PC-9 (cell line): Measurements from ENCODE around the gene IKZF3. TPM values are rescaled to one million over a fixed set of nuclear protein-coding genes. Genes with fewer than 3 reads are reported as not detected.
A peak's percentile ranks its signal among the peaks of the same experiment; 100 is the strongest.

ENCODE experiments used
- BruUV-seq: library from RNA; stranded (reverse); fragments of 400-500 nt; replicated peaks from 2 replicates; lab custom pipeline; 2021; lab: Mats Ljungman, UMichigan
- CTCF ChIA-PET: fragments of 300-600 bp; sonication (Branson Sonifier 250); formaldehyde crosslinking; loops from one replicate; lab custom pipeline; 2022; ENCODE audit warnings: antibody characterized with exemption; lab: Charles Lee
- POLR2A ChIA-PET: fragments of 300-600 bp; sonication (Branson Sonifier 250); formaldehyde crosslinking; loops from one replicate; lab custom pipeline; 2022; ENCODE audit warnings: antibody characterized with exemption; ENCODE audit not compliant: unreplicated experiment; lab: Charles Lee
- DNase-seq, 2 experiments: peaks; one replicate each; pipeline versions ENCODE4 v3.0.0 to v3.0.0-alpha.2; 2015 to 2022; ENCODE audit warnings: mixed read lengths in 1 of 2
- H2AFZ ChIP-seq: fragments of 200-600 bp; sonication (generic); 2 replicates; pipeline ENCODE4 v1.8.1; 2017; ENCODE audit warnings: antibody characterized with exemption
- H3F3A ChIP-seq: fragments of 200-600 bp; sonication (generic); 2 replicates; pipeline ENCODE4 v1.8.1; 2017; ENCODE audit warnings: antibody characterized with exemption, mild to moderate bottlenecking, low read depth; ENCODE audit not compliant: insufficient read depth
- H3K27ac ChIP-seq: fragments of 200-600 bp; sonication (generic); 2 replicates; pipeline ENCODE4 v1.6.1; 2016; ENCODE audit warnings: mixed run types
- H3K27me3 ChIP-seq: fragments of 200-600 bp; sonication (generic); 2 replicates; pipeline ENCODE4 v1.6.1; 2016; ENCODE audit warnings: low read depth, mixed run types; ENCODE audit not compliant: insufficient read depth
- H3K36me3 ChIP-seq: fragments of 200-600 bp; sonication (generic); 2 replicates; pipeline ENCODE4 v1.6.1; 2016; ENCODE audit warnings: low read depth, mixed run types
- H3K4me1 ChIP-seq: fragments of 200-600 bp; sonication (generic); replicated peaks from 2 replicates; pipeline ENCODE4 v1.6.1; 2016; ENCODE audit warnings: mixed run types; ENCODE audit not compliant: insufficient read depth
- H3K4me2 ChIP-seq: fragments of 200-600 bp; sonication (generic); 2 replicates; pipeline ENCODE4 v1.6.1; 2017; ENCODE audit warnings: mixed run types
- H3K4me3 ChIP-seq: fragments of 200-600 bp; sonication (generic); 2 replicates; pipeline ENCODE4 v1.6.1; 2016; ENCODE audit warnings: mixed run types
- H3K79me2 ChIP-seq: fragments of 200-600 bp; sonication (generic); 2 replicates; pipeline ENCODE4 v1.6.1; 2017; ENCODE audit warnings: low read depth, mixed run types
- H3K9me2 ChIP-seq: fragments of 200-600 bp; sonication (generic); 2 replicates; pipeline ENCODE4 v1.8.1; 2017; ENCODE audit warnings: mild to moderate bottlenecking; ENCODE audit not compliant: insufficient read depth
- H3K9me3 ChIP-seq: fragments of 200-600 bp; sonication (generic); 2 replicates; pipeline ENCODE4 v1.8.1; 2016; ENCODE audit warnings: low read depth; ENCODE audit not compliant: insufficient read depth
- H4K20me1 ChIP-seq: fragments of 200-600 bp; sonication (generic); 2 replicates; pipeline ENCODE4 v1.8.1; 2017; ENCODE audit not compliant: insufficient read depth
- CTCF ChIP-seq: fragments of 200-600 bp; sonication (generic); conservative IDR thresholded peaks from 2 replicates; pipeline ENCODE4 v1.6.1; 2017; ENCODE audit warnings: mixed run types, antibody characterized with exemption, mild to moderate bottlenecking, moderate library complexity
- EZH2 ChIP-seq: fragments of 200-600 bp; sonication (generic); IDR thresholded peaks from 2 replicates; pipeline ENCODE4 v1.8.0; 2017; ENCODE audit warnings: antibody characterized with exemption, low read depth
- intact Hi-C: fragments of 100-400 bp; cut with micrococcal nuclease; formaldehyde crosslinking; loops from one replicate; pipeline ENCODE4 v1.10.0; 2022; ENCODE audit not compliant: unreplicated experiment
- total RNA-seq: library from RNA; stranded (reverse); gene quantifications from 2 replicates; pipeline ENCODE4 v1.2.3, GENCODE V29; 2021

Gene IKZF3
- total RNA-seq, 1 experiment from 2014 or later = 0.04 TPM

- intact Hi-C loops = loop anchor here (10.0 kb wide), 2 partner anchors 169 to 199 kb away; partner anchors contain the start of genes LRRC3C and ORMDL3
- Histone ChIP-seq H3K36me3 (no peaks in the 10 kb centered on the region), H3K27me3 (no peaks in the 10 kb centered on the region), H3K4me3 (no peak overlapping the region), H3K4me1 (peaks cover 33% of the 10 kb centered on the region), H3F3A (peaks cover 12% of the 10 kb centered on the region; the same call in 1 of the 2 replicates), H3K79me2 (no peaks in the 10 kb centered on the region), H3K27ac (no peak overlapping the region), H4K20me1 (no peaks in the 10 kb centered on the region), H3K9me2 (no peaks in the 10 kb centered on the region), H2AFZ (no peak overlapping the region), H3K9me3 (no peaks in the 10 kb centered on the region), H3K4me2 (no peak overlapping the region)
- DNase-seq = no peak
- ChIA-PET POLR2A (interaction anchor here (0.6 kb wide), 2 partner anchors 11 to 27 kb away, joined by 3 to 4 read pairs; no protein-coding TSS in a partner anchor), CTCF (interaction anchor here (0.7 kb wide), 1 partner anchor 134 kb away, joined by 3 read pairs; no protein-coding TSS in a partner anchor)
- no TSS peak for BruUV-seq
- TF ChIP-seq EZH2 (no peak), CTCF (no peak)
These were observed 108.3 kb downstream of the IKZF3 start for GRCh38 chr17:39755554-39756379.

DNA sequence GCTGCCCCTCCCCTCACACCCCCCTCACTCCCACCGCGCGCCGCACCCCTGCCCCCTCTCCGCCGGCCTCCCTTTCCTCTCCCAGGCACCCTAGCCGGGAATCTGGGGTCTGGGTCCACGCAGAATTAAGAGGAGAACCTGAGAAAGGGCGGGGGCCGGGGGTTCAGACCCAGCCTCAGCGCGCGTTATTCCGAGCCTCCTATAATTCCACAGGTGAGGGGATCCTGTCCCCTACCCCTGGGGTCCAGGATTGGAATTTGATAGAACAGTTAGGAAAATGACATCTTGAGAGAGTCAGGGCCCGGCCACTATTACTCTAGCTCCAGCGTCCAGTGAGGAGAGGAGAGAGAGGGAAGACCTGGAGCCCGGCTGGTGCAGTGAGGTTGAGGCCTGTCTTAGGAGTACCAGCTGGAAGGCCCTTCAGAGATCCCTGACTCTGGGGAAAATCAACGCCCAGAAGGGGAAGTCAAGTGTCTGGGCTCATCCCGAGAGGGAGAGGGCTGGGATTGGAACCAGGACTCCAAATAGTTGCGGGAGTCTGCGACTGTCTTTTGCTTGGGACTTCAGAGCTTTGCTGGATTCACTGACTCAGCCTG lies 109.1 kb downstream of the IKZF3 start:
- no peaks in the 10 kb centered on the region for H3K36me3 ChIP-seq
- DNase-seq = no peak
- POLR2A ChIA-PET = no interaction called here
- H3K4me1 ChIP-seq = peaks cover 40% of the 10 kb centered on the region
- H3F3A ChIP-seq = peaks cover 17% of the 10 kb centered on the region; the same call in 1 of the 2 replicates
- BruUV-seq = TSS peak; percentile 79
- peak overlapping the region; percentile 82 for H3K4me2 ChIP-seq
- H4K20me1 ChIP-seq = no peaks in the 10 kb centered on the region
- intact Hi-C loops = loop anchor here (1.0 to 10.0 kb wide), 6 partner anchors 48 to 225 kb away; partner anchors contain the start of genes LRRC3C, ORMDL3 and PSMD3
- peak overlapping the region; percentile 97 for H2AFZ ChIP-seq
- H3K4me3 ChIP-seq = peak overlapping the region; percentile 78; the same call in 1 of the 2 replicates
- CTCF ChIA-PET = interaction anchor here (0.6 to 0.7 kb wide), 2 partner anchors 134 to 952 kb away, joined by 3 to 8 read pairs; no protein-coding TSS in a partner anchor
- H3K27ac ChIP-seq = peak overlapping the region; percentile 63
- H3K9me2 ChIP-seq = no peaks in the 10 kb centered on the region
- H3K9me3 ChIP-seq = no peaks in the 10 kb centered on the region
- H3K27me3 ChIP-seq = no peaks in the 10 kb centered on the region
- TF ChIP-seq EZH2 (no peak), CTCF (no peak)
- H3K79me2 ChIP-seq = no peaks in the 10 kb centered on the region
